ENCODE results near the gene MALL. TPM values are rescaled to one million over a fixed set of nuclear protein-coding genes. Genes with fewer than 3 reads are reported as not detected.
"Not testable (repeated sequence)": the region's sequence is repeated elsewhere in the genome, so short reads cannot be mapped to it uniquely, and the experiment has no call there.

The MALL gene
- total RNA-seq, 1 donor from 2014 or later, result 1.2 TPM

- Mint-ChIP-seq H3K4me1 (peaks cover 14% of the 10 kb centered on the region), H3K36me3 (ENCODE audit: low read depth) (no peaks in the 10 kb centered on the region), H3K27me3 (peaks cover 28% of the 10 kb centered on the region), H3K9me3 (peaks cover 14% of the 10 kb centered on the region), H3K27ac (no peak overlapping the region), H3K4me3 (no peak overlapping the region)
- no peak for DNase-seq
- intact Hi-C loops (cut with micrococcal nuclease), result no loop called here
Measured at GRCh38 chr2:110107092-110108079, 8.2 kb downstream of the MALL start.

GRCh38 chr2:110106642-110107041 is 9.0 kb downstream of the MALL start:
- Mint-ChIP-seq H3K4me1 (peaks cover 16% of the 10 kb centered on the region), H3K4me3 (no peak overlapping the region), H3K27ac (no peak overlapping the region), H3K27me3 (peaks cover 28% of the 10 kb centered on the region), H3K36me3 (ENCODE audit: low read depth) (no peaks in the 10 kb centered on the region), H3K9me3 (peaks cover 14% of the 10 kb centered on the region)
- no peak for DNase-seq
- intact Hi-C loops (cut with micrococcal nuclease), result no loop called here

GRCh38 chr2:110105608-110106467 is 9.8 kb downstream of the MALL start:
- intact Hi-C loops (cut with micrococcal nuclease), result no loop called here
- no peak overlapping the region for H3K27ac Mint-ChIP-seq
- peaks cover 24% of the 10 kb centered on the region for H3K4me1 Mint-ChIP-seq
- H3K27me3 Mint-ChIP-seq, result peaks cover 26% of the 10 kb centered on the region
- DNase-seq, result no peak
- peaks cover 10% of the 10 kb centered on the region for H3K9me3 Mint-ChIP-seq
- no peaks in the 10 kb centered on the region for H3K36me3 Mint-ChIP-seq (ENCODE audit: low read depth)
- no peak overlapping the region for H3K4me3 Mint-ChIP-seq

GRCh38 chr2:110105183-110105582 is 10.4 kb downstream of the MALL start:
- no peak overlapping the region for H3K27ac Mint-ChIP-seq
- H3K27me3 Mint-ChIP-seq, result peaks cover 20% of the 10 kb centered on the region
- H3K4me1 Mint-ChIP-seq, result peaks cover 22% of the 10 kb centered on the region
- H3K9me3 Mint-ChIP-seq, result peaks cover 4% of the 10 kb centered on the region
- no peak for DNase-seq
- intact Hi-C loops (cut with micrococcal nuclease), result no loop called here
- H3K36me3 Mint-ChIP-seq (ENCODE audit: low read depth), result no peaks in the 10 kb centered on the region
- H3K4me3 Mint-ChIP-seq, result no peak overlapping the region

GRCh38 chr2:110104025-110104771 is 11.4 kb downstream of the MALL start:
- H3K27me3 Mint-ChIP-seq, result peaks cover 16% of the 10 kb centered on the region

GRCh38 chr2:110103061-110103961 is 12.3 kb downstream of the MALL start:
- Mint-ChIP-seq H3K9me3 (no peaks in the 10 kb centered on the region), H3K4me1 (peaks cover 12% of the 10 kb centered on the region), H3K4me3 (no peak overlapping the region), H3K27me3 (peaks cover 15% of the 10 kb centered on the region), H3K27ac (no peak overlapping the region), H3K36me3 (ENCODE audit: low read depth) (no peaks in the 10 kb centered on the region)
- DNase-seq, result no peak
- intact Hi-C loops (cut with micrococcal nuclease), result no loop called here

More at GRCh38 chr2:110104025-110104771, 11.4 kb downstream of the MALL start:
- Mint-ChIP-seq H3K9me3 (no peaks in the 10 kb centered on the region), H3K4me3 (no peak overlapping the region), H3K27ac (no peak overlapping the region), H3K36me3 (ENCODE audit: low read depth) (no peaks in the 10 kb centered on the region), H3K4me1 (peaks cover 13% of the 10 kb centered on the region)
- no peak for DNase-seq
- intact Hi-C loops (cut with micrococcal nuclease), result no loop called here

- peak overlapping the region; percentile 27 for H3K27ac Mint-ChIP-seq
- no peaks in the 10 kb centered on the region for H3K36me3 Mint-ChIP-seq (ENCODE audit: low read depth)
Measured at GRCh38 chr2:110101901-110102803, 13.5 kb downstream of the MALL start.

GRCh38 chr2:110101280-110101844 is 14.3 kb downstream of the MALL start:
- DNase-seq, result no peak
- peak overlapping the region; percentile 43 for H3K27ac Mint-ChIP-seq
- H3K27me3 Mint-ChIP-seq, result peaks cover 3% of the 10 kb centered on the region
- intact Hi-C loops (cut with micrococcal nuclease), result no loop called here
- peaks cover 12% of the 10 kb centered on the region for H3K4me1 Mint-ChIP-seq
- no peaks in the 10 kb centered on the region for H3K36me3 Mint-ChIP-seq (ENCODE audit: low read depth)
- no peak overlapping the region for H3K4me3 Mint-ChIP-seq
- H3K9me3 Mint-ChIP-seq, result no peaks in the 10 kb centered on the region

More at GRCh38 chr2:110101901-110102803, 13.5 kb downstream of the MALL start:
- Mint-ChIP-seq H3K9me3 (no peaks in the 10 kb centered on the region), H3K27me3 (peaks cover 5% of the 10 kb centered on the region), H3K4me3 (no peak overlapping the region), H3K4me1 (peaks cover 12% of the 10 kb centered on the region)
- intact Hi-C loops (cut with micrococcal nuclease), result no loop called here
- no peak for DNase-seq

GRCh38 chr2:110100880-110101279 is 14.7 kb downstream of the MALL start:
- H3K4me1 Mint-ChIP-seq, result peaks cover 11% of the 10 kb centered on the region
- intact Hi-C loops (cut with micrococcal nuclease); H3K36me3 Mint-ChIP-seq (ENCODE audit: low read depth); H3K9me3 Mint-ChIP-seq; H3K27me3 Mint-ChIP-seq; H3K4me3 Mint-ChIP-seq; H3K27ac Mint-ChIP-seq; DNase-seq: not testable (repeated sequence)

- H3K27me3 Mint-ChIP-seq, result peaks cover 4% of the 10 kb centered on the region
- DNase-seq, result no peak
- intact Hi-C loops (cut with micrococcal nuclease), result no loop called here
- no peaks in the 10 kb centered on the region for H3K9me3 Mint-ChIP-seq
- peaks cover 9% of the 10 kb centered on the region for H3K4me1 Mint-ChIP-seq
- no peak overlapping the region for H3K4me3 Mint-ChIP-seq
- H3K27ac Mint-ChIP-seq, result no peak overlapping the region
- no peaks in the 10 kb centered on the region for H3K36me3 Mint-ChIP-seq (ENCODE audit: low read depth)
Measured at GRCh38 chr2:110100480-110100879, 15.1 kb downstream of the MALL start.

- no peak for DNase-seq
- H3K27me3 Mint-ChIP-seq, result peaks cover 2% of the 10 kb centered on the region
- no peak overlapping the region for H3K4me3 Mint-ChIP-seq
Measured at GRCh38 chr2:110099471-110100225, 16.0 kb downstream of the MALL start.

More at GRCh38 chr2:110099471-110100225, 16.0 kb downstream of the MALL start:
- H3K36me3 Mint-ChIP-seq (ENCODE audit: low read depth), result no peaks in the 10 kb centered on the region
- no peaks in the 10 kb centered on the region for H3K9me3 Mint-ChIP-seq
- intact Hi-C loops (cut with micrococcal nuclease), result no loop called here
- H3K4me1 Mint-ChIP-seq, result peaks cover 9% of the 10 kb centered on the region
- H3K27ac Mint-ChIP-seq, result no peak overlapping the region
